HG02798 (cell line): ENCODE data around the gene DND1.
"Not testable (repeated sequence)": the region's sequence is repeated elsewhere in the genome, so short reads cannot be mapped to it uniquely, and the experiment has no call there.

ENCODE experiments used
- ATAC-seq: cut with Tn5 transposase; IDR thresholded peaks from one replicate; pipeline ENCODE4 v1.9.1; 2021; ENCODE audit warnings: mild to moderate bottlenecking; ENCODE audit not compliant: unreplicated experiment, poor library complexity

Gene DND1

GRCh38 chr5:140632366-140633020 lies 40.9 kb downstream of the DND1 start:
- peak; percentile 56 for ATAC-seq

GRCh38 chr5:140631831-140632365 lies 41.5 kb downstream of the DND1 start:
- peak; percentile 47 for ATAC-seq

GRCh38 chr5:140631036-140631417 lies 42.3 kb downstream of the DND1 start:
- no peak for ATAC-seq

- ATAC-seq = no peak
Observed at GRCh38 chr5:140630292-140631035, 42.9 kb downstream of the DND1 start.

GRCh38 chr5:140628711-140629110 lies 44.7 kb downstream of the DND1 start:
- no peak for ATAC-seq

GRCh38 chr5:140627972-140628371 lies 45.4 kb downstream of the DND1 start:
- no peak for ATAC-seq

- not testable (repeated sequence) for ATAC-seq
Observed at GRCh38 chr5:140624886-140625285, 48.5 kb downstream of the DND1 start.

- not testable (repeated sequence) for ATAC-seq
Observed at GRCh38 chr5:140623061-140623460, 50.3 kb downstream of the DND1 start.

- ATAC-seq = no peak
Observed at GRCh38 chr5:140622301-140622700, 51.1 kb downstream of the DND1 start.
